OCI-LY1 (cell line): ENCODE results near the gene ARCN1.
"Not testable (repeated sequence)": the region's sequence is repeated elsewhere in the genome, so short reads cannot be mapped to it uniquely, and the experiment has no call there.

Experiments
- EZH2 ChIP-seq: fragments of 200-600 bp; sonication (generic), shearing (Covaris generic); IDR thresholded peaks from 2 replicates; pipeline ENCODE4 v1.8.0; 2017; ENCODE audit warnings: borderline replicate concordance, mixed run types, mild to moderate bottlenecking, antibody characterized with exemption, low read length, moderate library complexity, mixed read lengths
- TF ChIP-seq, protein P1 (sequence below): fragments of 200-600 bp; sonication (generic), shearing (Covaris generic); IDR thresholded peaks from 2 replicates; pipeline ENCODE4 v1.5.1; 2017; ENCODE audit warnings: mild to moderate bottlenecking, antibody characterized with exemption, low read length, moderate library complexity, mixed read lengths

DNA sequence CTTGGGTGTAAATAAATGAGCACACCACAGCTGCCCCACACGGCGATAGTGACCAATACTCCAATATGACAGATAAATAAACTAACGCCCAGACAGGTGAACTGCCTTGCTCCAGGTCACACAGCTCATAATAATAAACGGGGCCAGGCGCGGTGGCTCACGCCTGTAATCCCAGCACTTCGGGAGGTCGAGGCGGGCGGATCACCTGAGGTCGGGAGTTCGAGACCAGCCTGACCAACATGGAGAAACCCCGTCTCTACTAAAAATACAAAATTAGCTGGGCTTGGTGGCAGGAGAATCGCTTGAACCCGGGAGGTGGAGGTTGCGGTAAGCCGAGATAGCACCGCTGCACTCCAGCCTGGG lies 39.2 kb downstream of the ARCN1 start:
- TF ChIP-seq, protein P1, sequence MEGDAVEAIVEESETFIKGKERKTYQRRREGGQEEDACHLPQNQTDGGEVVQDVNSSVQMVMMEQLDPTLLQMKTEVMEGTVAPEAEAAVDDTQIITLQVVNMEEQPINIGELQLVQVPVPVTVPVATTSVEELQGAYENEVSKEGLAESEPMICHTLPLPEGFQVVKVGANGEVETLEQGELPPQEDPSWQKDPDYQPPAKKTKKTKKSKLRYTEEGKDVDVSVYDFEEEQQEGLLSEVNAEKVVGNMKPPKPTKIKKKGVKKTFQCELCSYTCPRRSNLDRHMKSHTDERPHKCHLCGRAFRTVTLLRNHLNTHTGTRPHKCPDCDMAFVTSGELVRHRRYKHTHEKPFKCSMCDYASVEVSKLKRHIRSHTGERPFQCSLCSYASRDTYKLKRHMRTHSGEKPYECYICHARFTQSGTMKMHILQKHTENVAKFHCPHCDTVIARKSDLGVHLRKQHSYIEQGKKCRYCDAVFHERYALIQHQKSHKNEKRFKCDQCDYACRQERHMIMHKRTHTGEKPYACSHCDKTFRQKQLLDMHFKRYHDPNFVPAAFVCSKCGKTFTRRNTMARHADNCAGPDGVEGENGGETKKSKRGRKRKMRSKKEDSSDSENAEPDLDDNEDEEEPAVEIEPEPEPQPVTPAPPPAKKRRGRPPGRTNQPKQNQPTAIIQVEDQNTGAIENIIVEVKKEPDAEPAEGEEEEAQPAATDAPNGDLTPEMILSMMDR = not testable (repeated sequence)
- not testable (repeated sequence) for TF ChIP-seq EZH2
